Measurements from ENCODE around the gene PHLPP1.

PHLPP1 gene

DNA sequence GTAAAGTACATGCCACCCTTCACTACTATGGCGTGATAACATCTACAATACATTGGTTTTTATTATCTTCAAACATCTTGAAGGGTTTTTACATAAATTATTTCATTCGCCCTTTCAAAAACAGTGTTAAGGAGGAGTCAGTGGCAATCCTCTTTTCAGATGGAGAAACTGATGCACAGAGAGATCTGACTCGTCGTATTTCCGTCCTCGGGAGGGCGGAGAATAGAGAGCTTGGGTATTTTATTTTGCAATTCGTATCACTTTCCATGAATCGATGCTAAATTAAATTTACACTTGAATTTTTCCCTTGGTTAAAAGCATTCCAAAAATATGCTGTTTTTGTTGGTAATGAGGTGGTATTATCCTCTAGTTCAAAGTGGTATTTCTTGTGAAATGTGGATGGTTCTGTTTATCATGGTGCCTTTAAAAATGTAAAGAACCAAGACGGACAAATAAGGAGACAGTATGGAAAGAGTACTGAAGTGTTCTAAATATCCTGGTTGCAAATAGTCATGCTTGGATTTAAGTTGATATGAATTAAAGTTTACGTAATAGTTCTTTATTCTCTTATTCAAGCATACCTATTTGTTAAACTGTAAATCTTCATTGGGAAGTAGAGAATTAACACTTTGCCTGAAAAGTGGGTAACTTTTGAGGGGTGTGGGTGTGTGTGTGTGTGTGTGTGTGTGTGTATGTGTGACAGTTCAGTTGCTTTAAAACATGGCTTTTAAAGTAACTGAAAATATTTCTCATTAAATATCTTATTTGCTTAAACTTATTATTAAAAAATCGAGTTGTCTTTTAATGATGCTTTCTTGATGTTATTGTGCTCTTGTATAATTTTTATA lies 5.6 kb downstream of the PHLPP1 start:
- H3K23ac ChIP-seq (ENCODE audit: low read length in 2 of 2) = no peak overlapping the region
- no peak overlapping the region for H2BK12ac ChIP-seq (ENCODE audit: low read length in 2 of 2)
- H3K9me3 ChIP-seq (ENCODE audit: control insufficient read depth, low read length) = no peaks in the 10 kb centered on the region
- no peak overlapping the region for H3K4me2 ChIP-seq (ENCODE audit: low read length, poor library complexity, severe bottlenecking)
- no peak overlapping the region for H2AK5ac ChIP-seq (ENCODE audit: low read length, severe bottlenecking)
- no peaks in the 10 kb centered on the region for H3K27me3 ChIP-seq (ENCODE audit: control insufficient read depth in 1 of 2, insufficient read depth in 1 of 2, low read length in 2 of 2)
- H3K79me1 ChIP-seq (replicated peaks; ENCODE audit: low read length, poor library complexity, severe bottlenecking) = peaks cover 6% of the 10 kb centered on the region
- no peak overlapping the region for H2BK120ac ChIP-seq (ENCODE audit: low read depth, low read length)
- H2BK5ac ChIP-seq (ENCODE audit: low read depth, low read length, poor library complexity, severe bottlenecking) = no peak overlapping the region
- no peaks in the 10 kb centered on the region for H3K36me3 ChIP-seq (ENCODE audit: control insufficient read depth in 1 of 2, insufficient read depth in 2 of 2, low read depth in 1 of 2, low read length in 2 of 2)
- WGBS = 64% methylated on average over 4 of the region's 12 CpGs
- H2AFZ ChIP-seq (ENCODE audit: low read depth, low read length) = no peak overlapping the region
- H4K8ac ChIP-seq (ENCODE audit: low read length) = no peak overlapping the region
- no peak overlapping the region for H2BK15ac ChIP-seq (ENCODE audit: low read depth, poor library complexity, severe bottlenecking)
- H3K14ac ChIP-seq (ENCODE audit: low read length in 2 of 2) = no peak overlapping the region
- H3K27ac ChIP-seq (ENCODE audit: low read length, poor library complexity, severe bottlenecking) = no peak overlapping the region
- H3K4me1 ChIP-seq (ENCODE audit: control insufficient read depth, insufficient read depth, low read depth, low read length) = peaks cover 10% of the 10 kb centered on the region
- DNase-seq = no peak
- no peak overlapping the region for H3K4ac ChIP-seq (ENCODE audit: low read depth in 1 of 2, low read length in 2 of 2)
- no peak overlapping the region for H3K4me3 ChIP-seq (ENCODE audit: insufficient read depth in 1 of 2, low read depth in 1 of 2, low read length in 2 of 2)
- no peak overlapping the region for H3K18ac ChIP-seq (ENCODE audit: low read depth in 1 of 2, low read length in 2 of 2)
- no peak overlapping the region for H4K91ac ChIP-seq (ENCODE audit: low read length)
- H3K9ac ChIP-seq (ENCODE audit: low read length) = no peak overlapping the region

DNA sequence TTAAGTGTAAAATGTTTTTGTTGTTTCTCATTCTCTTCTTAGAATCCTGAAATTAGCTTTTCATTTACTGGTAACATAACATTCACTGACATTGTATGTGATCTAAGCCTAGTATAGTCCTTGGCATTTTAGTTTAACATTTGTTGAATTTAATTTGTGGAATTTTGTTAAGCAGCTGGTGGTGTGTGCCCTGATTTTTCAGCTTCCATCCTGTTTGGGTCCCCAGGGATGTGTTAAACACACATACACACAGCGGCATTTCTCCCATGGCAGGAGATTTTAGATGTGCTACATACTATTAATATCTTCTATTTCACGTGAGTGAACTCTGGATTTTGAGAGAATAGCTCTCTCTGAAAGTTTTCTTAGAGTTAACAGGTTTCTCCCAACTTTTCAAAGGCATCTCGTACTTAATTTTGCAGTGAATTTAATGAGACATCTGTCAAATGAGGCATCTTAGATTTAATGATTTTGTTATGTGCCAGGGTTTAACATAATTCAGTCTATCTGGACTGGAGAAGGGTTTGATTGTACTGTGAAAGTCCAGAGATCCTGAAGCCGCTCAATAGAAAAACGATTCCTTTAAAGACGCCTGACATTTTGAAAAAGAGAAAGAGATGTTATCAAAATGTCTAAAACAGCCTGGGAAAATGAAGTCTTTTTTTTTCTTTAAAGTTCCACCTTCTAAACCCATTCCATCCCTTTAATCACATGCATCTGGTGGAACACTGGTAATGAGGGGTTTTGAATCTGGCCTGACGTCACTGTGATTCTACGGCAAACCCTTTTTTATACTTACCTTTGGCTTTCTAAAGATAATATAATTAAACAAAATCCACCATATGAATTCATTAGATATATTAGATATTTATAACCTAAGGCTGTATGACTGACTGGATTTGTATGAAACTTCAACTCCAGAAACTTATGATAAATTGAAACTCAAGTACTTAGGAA lies 6.8 kb downstream of the PHLPP1 start:
- Histone ChIP-seq H3K14ac (ENCODE audit: low read length in 2 of 2) (no peak overlapping the region), H2BK12ac (ENCODE audit: low read length in 2 of 2) (no peak overlapping the region), H3K23ac (ENCODE audit: low read length in 2 of 2) (no peak overlapping the region), H2BK120ac (ENCODE audit: low read depth, low read length) (no peak overlapping the region), H2BK15ac (ENCODE audit: low read depth, poor library complexity, severe bottlenecking) (no peak overlapping the region), H2AK5ac (ENCODE audit: low read length, severe bottlenecking) (no peak overlapping the region), H3K4me2 (ENCODE audit: low read length, poor library complexity, severe bottlenecking) (no peak overlapping the region), H3K27me3 (ENCODE audit: control insufficient read depth in 1 of 2, insufficient read depth in 1 of 2, low read length in 2 of 2) (no peaks in the 10 kb centered on the region), H3K79me1 (replicated peaks; ENCODE audit: low read length, poor library complexity, severe bottlenecking) (peaks cover 3% of the 10 kb centered on the region), H3K18ac (ENCODE audit: low read depth in 1 of 2, low read length in 2 of 2) (no peak overlapping the region), H3K4me3 (ENCODE audit: insufficient read depth in 1 of 2, low read depth in 1 of 2, low read length in 2 of 2) (no peak overlapping the region), H3K36me3 (ENCODE audit: control insufficient read depth in 1 of 2, insufficient read depth in 2 of 2, low read depth in 1 of 2, low read length in 2 of 2) (no peaks in the 10 kb centered on the region), H3K27ac (ENCODE audit: low read length, poor library complexity, severe bottlenecking) (no peak overlapping the region), H2AFZ (ENCODE audit: low read depth, low read length) (no peak overlapping the region), H4K91ac (ENCODE audit: low read length) (no peak overlapping the region), H4K8ac (ENCODE audit: low read length) (no peak overlapping the region), H3K4me1 (ENCODE audit: control insufficient read depth, insufficient read depth, low read depth, low read length) (no peaks in the 10 kb centered on the region), H2BK5ac (ENCODE audit: low read depth, low read length, poor library complexity, severe bottlenecking) (no peak overlapping the region), H3K4ac (ENCODE audit: low read depth in 1 of 2, low read length in 2 of 2) (no peak overlapping the region), H3K9ac (ENCODE audit: low read length) (no peak overlapping the region), H3K9me3 (ENCODE audit: control insufficient read depth, low read length) (no peaks in the 10 kb centered on the region)
- DNase-seq = no peak
- 81% methylated on average over 3 of the region's 8 CpGs for WGBS

DNA sequence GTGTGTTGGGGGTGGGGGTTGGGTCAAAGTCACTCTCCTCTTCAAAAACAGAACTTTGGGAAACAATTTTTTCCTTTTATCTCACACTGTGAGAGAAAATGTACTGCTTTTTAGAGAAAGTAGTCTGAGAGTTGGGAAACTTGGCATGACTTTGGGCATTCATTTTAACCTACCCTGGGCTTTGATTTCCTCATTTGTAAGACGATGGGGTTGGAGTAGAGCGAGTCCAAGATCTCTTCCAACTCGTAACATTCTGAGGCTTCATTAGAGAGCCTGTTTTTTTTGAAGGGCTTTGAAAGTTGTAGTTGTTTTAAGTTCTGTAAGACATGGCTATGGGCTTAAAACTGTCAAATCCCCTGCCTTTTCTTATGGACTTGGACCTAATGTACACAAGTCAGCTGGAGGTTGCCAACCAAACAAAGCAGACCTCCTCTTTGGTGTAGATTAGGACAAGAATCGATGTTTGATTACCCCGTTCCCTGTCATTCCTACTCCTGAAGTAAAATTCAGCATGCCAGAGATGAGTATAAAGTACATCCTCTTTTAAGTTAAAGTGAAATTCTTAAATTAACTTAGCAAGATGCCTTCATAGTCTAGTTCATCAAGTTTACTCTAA lies 8.4 kb downstream of the PHLPP1 start:
- Histone ChIP-seq H3K27ac (ENCODE audit: low read length, poor library complexity, severe bottlenecking) (no peak overlapping the region), H4K8ac (ENCODE audit: low read length) (no peak overlapping the region), H3K79me1 (replicated peaks; ENCODE audit: low read length, poor library complexity, severe bottlenecking) (peaks cover 5% of the 10 kb centered on the region), H3K4me3 (ENCODE audit: insufficient read depth in 1 of 2, low read depth in 1 of 2, low read length in 2 of 2) (no peak overlapping the region), H2BK120ac (ENCODE audit: low read depth, low read length) (no peak overlapping the region), H3K9ac (ENCODE audit: low read length) (no peak overlapping the region), H2BK5ac (ENCODE audit: low read depth, low read length, poor library complexity, severe bottlenecking) (no peak overlapping the region), H3K4ac (ENCODE audit: low read depth in 1 of 2, low read length in 2 of 2) (no peak overlapping the region), H2AK5ac (ENCODE audit: low read length, severe bottlenecking) (no peak overlapping the region), H3K36me3 (ENCODE audit: control insufficient read depth in 1 of 2, insufficient read depth in 2 of 2, low read depth in 1 of 2, low read length in 2 of 2) (no peaks in the 10 kb centered on the region), H2BK12ac (ENCODE audit: low read length in 2 of 2) (no peak overlapping the region), H3K9me3 (ENCODE audit: control insufficient read depth, low read length) (no peaks in the 10 kb centered on the region), H4K91ac (ENCODE audit: low read length) (no peak overlapping the region), H3K4me1 (ENCODE audit: control insufficient read depth, insufficient read depth, low read depth, low read length) (no peaks in the 10 kb centered on the region), H3K23ac (ENCODE audit: low read length in 2 of 2) (no peak overlapping the region), H2BK15ac (ENCODE audit: low read depth, poor library complexity, severe bottlenecking) (no peak overlapping the region), H3K27me3 (ENCODE audit: control insufficient read depth in 1 of 2, insufficient read depth in 1 of 2, low read length in 2 of 2) (no peaks in the 10 kb centered on the region), H3K18ac (ENCODE audit: low read depth in 1 of 2, low read length in 2 of 2) (no peak overlapping the region), H2AFZ (ENCODE audit: low read depth, low read length) (no peak overlapping the region), H3K4me2 (ENCODE audit: low read length, poor library complexity, severe bottlenecking) (no peak overlapping the region), H3K14ac (ENCODE audit: low read length in 2 of 2) (no peak overlapping the region)
- no peak for DNase-seq
- whole genome bisulfite sequencing = 93% methylated on average over 3 of the region's 5 CpGs

DNA sequence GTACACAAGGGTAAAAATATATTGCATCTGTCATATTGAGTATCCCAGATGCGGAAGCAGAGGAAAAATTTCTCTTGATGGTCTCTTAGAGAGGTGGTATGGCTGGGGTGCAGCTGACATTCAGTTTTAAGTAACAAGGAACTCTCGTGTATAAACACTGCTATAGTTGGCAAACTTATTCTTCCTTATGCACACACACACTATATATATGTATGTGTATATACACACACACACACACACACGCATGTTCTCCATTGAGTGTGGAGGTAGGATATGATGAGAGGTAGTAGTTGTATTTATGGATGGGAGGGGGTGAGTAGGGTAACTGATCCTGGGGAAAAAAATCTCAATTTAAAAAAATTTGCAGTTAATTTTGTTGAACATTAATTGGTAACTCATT lies 10.6 kb downstream of the PHLPP1 start:
- Histone ChIP-seq H3K23ac (ENCODE audit: low read length in 2 of 2) (no peak overlapping the region), H3K4me1 (ENCODE audit: control insufficient read depth, insufficient read depth, low read depth, low read length) (no peaks in the 10 kb centered on the region), H2BK12ac (ENCODE audit: low read length in 2 of 2) (no peak overlapping the region), H2AK5ac (ENCODE audit: low read length, severe bottlenecking) (no peak overlapping the region), H2BK5ac (ENCODE audit: low read depth, low read length, poor library complexity, severe bottlenecking) (no peak overlapping the region), H2BK120ac (ENCODE audit: low read depth, low read length) (no peak overlapping the region), H3K27me3 (ENCODE audit: control insufficient read depth in 1 of 2, insufficient read depth in 1 of 2, low read length in 2 of 2) (no peaks in the 10 kb centered on the region), H3K27ac (ENCODE audit: low read length, poor library complexity, severe bottlenecking) (no peak overlapping the region), H3K18ac (ENCODE audit: low read depth in 1 of 2, low read length in 2 of 2) (no peak overlapping the region), H3K4me2 (ENCODE audit: low read length, poor library complexity, severe bottlenecking) (no peak overlapping the region), H3K36me3 (ENCODE audit: control insufficient read depth in 1 of 2, insufficient read depth in 2 of 2, low read depth in 1 of 2, low read length in 2 of 2) (no peaks in the 10 kb centered on the region), H3K9ac (ENCODE audit: low read length) (no peak overlapping the region), H3K4ac (ENCODE audit: low read depth in 1 of 2, low read length in 2 of 2) (no peak overlapping the region), H2AFZ (ENCODE audit: low read depth, low read length) (no peak overlapping the region), H3K14ac (ENCODE audit: low read length in 2 of 2) (no peak overlapping the region), H2BK15ac (ENCODE audit: low read depth, poor library complexity, severe bottlenecking) (no peak overlapping the region), H3K9me3 (ENCODE audit: control insufficient read depth, low read length) (no peaks in the 10 kb centered on the region), H4K91ac (ENCODE audit: low read length) (no peak overlapping the region), H4K8ac (ENCODE audit: low read length) (no peak overlapping the region), H3K79me1 (replicated peaks; ENCODE audit: low read length, poor library complexity, severe bottlenecking) (peaks cover 9% of the 10 kb centered on the region), H3K4me3 (ENCODE audit: insufficient read depth in 1 of 2, low read depth in 1 of 2, low read length in 2 of 2) (no peak overlapping the region)
- 91% methylated on average over 1 of the region's 3 CpGs for WGBS
- DNase-seq = no peak
